Measurements from ENCODE around the gene PHGDH. TPM values are rescaled to one million over a fixed set of nuclear protein-coding genes. Genes with fewer than 3 reads are reported as not detected.
"Not testable (repeated sequence)": the region's sequence is repeated elsewhere in the genome, so short reads cannot be mapped to it uniquely, and the experiment has no call there.

The PHGDH gene
- total and polyA plus RNA-seq, 8 donors = 31.9 to 132 (median 107) TPM

GRCh38 chr1:119702384-119702783 lies 9.3 kb upstream of the PHGDH start:
- H3K4me3 ChIP-seq = no peak overlapping the region
- no peaks in the 10 kb centered on the region for H3K36me3 ChIP-seq
- no peak for TF ChIP-seq CTCF (IDR thresholded peaks at IDR 0.05)
- ATAC-seq (peak; percentile 33), DNase-seq (peak in 1 of 4 donors; percentile 44)
- intact Hi-C loops (cut with DNase I) = no loop called here
- H3K27ac ChIP-seq = no peak overlapping the region
- no peaks in the 10 kb centered on the region for H3K27me3 ChIP-seq
- peaks cover 0 to 19% of the 10 kb centered on the region in 2 donors for H3K9me3 ChIP-seq
- no peaks in the 10 kb centered on the region for H3K4me1 ChIP-seq

- no peak for ATAC-seq
- no peaks in the 10 kb centered on the region for H3K36me3 ChIP-seq
- no peaks in the 10 kb centered on the region for H3K27me3 ChIP-seq
- no peak overlapping the region for H3K27ac ChIP-seq
- no peak for TF ChIP-seq CTCF (IDR thresholded peaks at IDR 0.05)
- no peak for DNase-seq
- intact Hi-C loops (cut with DNase I) = no loop called here
- no peak overlapping the region for H3K4me3 ChIP-seq
- peaks cover 0 to 19% of the 10 kb centered on the region in 2 donors for H3K9me3 ChIP-seq
- no peaks in the 10 kb centered on the region for H3K4me1 ChIP-seq
Measured at GRCh38 chr1:119703666-119704450, 7.9 kb upstream of the PHGDH start.

- H3K27me3 ChIP-seq; intact Hi-C loops (cut with DNase I); H3K27ac ChIP-seq; H3K4me1 ChIP-seq; H3K9me3 ChIP-seq; DNase-seq; H3K36me3 ChIP-seq; H3K4me3 ChIP-seq; ATAC-seq: not testable (repeated sequence)
Measured at GRCh38 chr1:119706599-119706998, 5.1 kb upstream of the PHGDH start.

- DNase-seq; H3K36me3 ChIP-seq; H3K27ac ChIP-seq; H3K9me3 ChIP-seq; ATAC-seq; intact Hi-C loops (cut with DNase I): not testable (repeated sequence)
- Histone ChIP-seq H3K27me3 (peaks cover 0 to 43% of the 10 kb centered on the region in 2 donors), H3K4me1 (peaks cover 0 to 22% of the 10 kb centered on the region in 2 donors), H3K4me3 (peak overlapping the region; percentile 46 to 52)
Measured at GRCh38 chr1:119711356-119711803, 354 bp upstream of the PHGDH start.

- Histone ChIP-seq H3K4me3 (peak overlapping the region; percentile 46 to 52), H3K27me3 (peaks cover 0 to 43% of the 10 kb centered on the region in 2 donors), H3K36me3 (no peaks in the 10 kb centered on the region), H3K4me1 (peaks cover 0 to 22% of the 10 kb centered on the region in 2 donors), H3K27ac (no peak overlapping the region), H3K9me3 (no peaks in the 10 kb centered on the region)
- no peak for TF ChIP-seq CTCF (IDR thresholded peaks at IDR 0.05)
- DNase-seq = peak; percentile 64 to 92 (median 80)
- intact Hi-C loops (cut with DNase I) = no loop called here
- peak; percentile 77 for ATAC-seq
Measured at GRCh38 chr1:119712342-119713038, 756 bp downstream of the PHGDH start.
